Ectodermal cell (in vitro differentiated cells): ENCODE measurements around the gene NUDT19.
"Not testable (repeated sequence)": the region's sequence is repeated elsewhere in the genome, so short reads cannot be mapped to it uniquely, and the experiment has no call there.

Source experiments
- H3K27ac ChIP-seq: 2 replicates; pipeline ENCODE4 v1.7.0; 2013; ENCODE audit warnings: mild to moderate bottlenecking, low read depth, low read length; ENCODE audit not compliant: insufficient read depth, poor library complexity, severe bottlenecking
- H3K27me3 ChIP-seq: 2 replicates; pipeline ENCODE4 v1.7.0; 2013; ENCODE audit warnings: mild to moderate bottlenecking, low read length; ENCODE audit not compliant: insufficient read depth, control insufficient read depth, poor library complexity, severe bottlenecking
- H3K36me3 ChIP-seq: one replicate; pipeline ENCODE4 v1.7.0; 2013; ENCODE audit warnings: low read length; ENCODE audit not compliant: control insufficient read depth, insufficient read depth
- H3K4me1 ChIP-seq: one replicate; pipeline ENCODE4 v1.7.0; 2013; ENCODE audit warnings: low read length; ENCODE audit not compliant: control insufficient read depth, insufficient read depth
- H3K4me3 ChIP-seq: 2 replicates; pipeline ENCODE4 v1.7.0; 2013; ENCODE audit warnings: low read depth, low read length, control low read depth; ENCODE audit not compliant: insufficient read depth
- H3K9me3 ChIP-seq: 2 replicates; pipeline ENCODE4 v1.7.0; 2013; ENCODE audit warnings: mild to moderate bottlenecking, low read length, moderate library complexity; ENCODE audit not compliant: control insufficient read depth
- WGBS, 2 experiments: methylation state at CpG; one replicate each; pipeline ENCODE4 v1.1.7; 2013; ENCODE audit warnings: missing lambda C conversion rate in 2 of 2; 5-methylcytosine and 5-hydroxymethylcytosine counted together

Gene NUDT19

GRCh38 chr19:32720936-32721250 is 29.3 kb downstream of the NUDT19 start:
- 96 to 97% methylated on average over 22 of the region's 22 CpGs for WGBS, 2 experiments
- Histone ChIP-seq H3K4me3 (no peak overlapping the region), H3K9me3 (no peaks in the 10 kb centered on the region), H3K4me1 (no peaks in the 10 kb centered on the region), H3K27ac (no peak overlapping the region), H3K27me3 (no peaks in the 10 kb centered on the region), H3K36me3 (no peaks in the 10 kb centered on the region)

- no peak overlapping the region for H3K4me3 ChIP-seq
- no peaks in the 10 kb centered on the region for H3K27me3 ChIP-seq
- H3K36me3 ChIP-seq = no peaks in the 10 kb centered on the region
- H3K4me1 ChIP-seq = no peaks in the 10 kb centered on the region
- H3K27ac ChIP-seq = no peak overlapping the region
- WGBS, 2 experiments = 87 to 95% methylated on average over 4 of the region's 4 CpGs
- H3K9me3 ChIP-seq = no peaks in the 10 kb centered on the region
Observed at GRCh38 chr19:32735936-32736335, 44.3 kb downstream of the NUDT19 start.

GRCh38 chr19:32743021-32743420 is 51.4 kb downstream of the NUDT19 start:
- Histone ChIP-seq H3K4me1 (peaks cover 8% of the 10 kb centered on the region), H3K4me3 (no peak overlapping the region), H3K36me3 (no peaks in the 10 kb centered on the region), H3K27ac (no peak overlapping the region), H3K9me3 (no peaks in the 10 kb centered on the region), H3K27me3 (no peaks in the 10 kb centered on the region)
- WGBS, 2 experiments = 94 to 96% methylated on average over 9 of the region's 9 CpGs

GRCh38 chr19:32743447-32743846 is 51.8 kb downstream of the NUDT19 start:
- H3K27ac ChIP-seq = no peak overlapping the region
- 89 to 91% methylated on average over 4 of the region's 4 CpGs for WGBS, 2 experiments

GRCh38 chr19:32744555-32745325 is 53.1 kb downstream of the NUDT19 start:
- WGBS, 2 experiments = 93 to 94% methylated on average over 18 of the region's 18 CpGs
- Histone ChIP-seq H3K4me3 (no peak overlapping the region), H3K27me3 (no peaks in the 10 kb centered on the region), H3K9me3 (no peaks in the 10 kb centered on the region), H3K36me3 (no peaks in the 10 kb centered on the region), H3K4me1 (peaks cover 8% of the 10 kb centered on the region), H3K27ac (no peak overlapping the region)

More at GRCh38 chr19:32743447-32743846, 51.8 kb downstream of the NUDT19 start:
- H3K4me1 ChIP-seq = peaks cover 8% of the 10 kb centered on the region
- H3K36me3 ChIP-seq = no peaks in the 10 kb centered on the region
- no peak overlapping the region for H3K4me3 ChIP-seq
- H3K27me3 ChIP-seq = no peaks in the 10 kb centered on the region
- no peaks in the 10 kb centered on the region for H3K9me3 ChIP-seq

GRCh38 chr19:32745594-32746251 is 54.1 kb downstream of the NUDT19 start:
- not testable (repeated sequence) for H3K27me3 ChIP-seq, H3K9me3 ChIP-seq, H3K36me3 ChIP-seq, H3K27ac ChIP-seq, H3K4me3 ChIP-seq, H3K4me1 ChIP-seq
- WGBS, 2 experiments = 90 to 92% methylated on average over 2 of the region's 2 CpGs

GRCh38 chr19:32746631-32747196 is 55.1 kb downstream of the NUDT19 start:
- not testable (repeated sequence) for H3K27ac ChIP-seq, H3K9me3 ChIP-seq

GRCh38 chr19:32748497-32748896 is 56.9 kb downstream of the NUDT19 start:
- Histone ChIP-seq H3K4me1 (peaks cover 8% of the 10 kb centered on the region), H3K4me3 (no peak overlapping the region), H3K9me3 (no peaks in the 10 kb centered on the region), H3K27ac (no peak overlapping the region), H3K27me3 (no peaks in the 10 kb centered on the region), H3K36me3 (no peaks in the 10 kb centered on the region)
- WGBS, 2 experiments = 64 to 75% methylated on average over 5 of the region's 5 CpGs

More at GRCh38 chr19:32746631-32747196, 55.1 kb downstream of the NUDT19 start:
- not testable (repeated sequence) for H3K4me1 ChIP-seq, H3K36me3 ChIP-seq, H3K4me3 ChIP-seq, H3K27me3 ChIP-seq
- WGBS, 2 experiments = 68 to 71% methylated on average over 2 of the region's 2 CpGs

GRCh38 chr19:32748948-32749347 is 57.3 kb downstream of the NUDT19 start:
- 73 to 77% methylated on average over 3 of the region's 3 CpGs for WGBS, 2 experiments
- Histone ChIP-seq H3K4me3 (no peak overlapping the region), H3K27ac (no peak overlapping the region), H3K36me3 (no peaks in the 10 kb centered on the region), H3K27me3 (no peaks in the 10 kb centered on the region), H3K9me3 (no peaks in the 10 kb centered on the region), H3K4me1 (peaks cover 8% of the 10 kb centered on the region)

GRCh38 chr19:32749361-32749760 is 57.7 kb downstream of the NUDT19 start:
- Histone ChIP-seq H3K9me3 (no peaks in the 10 kb centered on the region), H3K36me3 (no peaks in the 10 kb centered on the region), H3K4me1 (peaks cover 8% of the 10 kb centered on the region), H3K27me3 (no peaks in the 10 kb centered on the region), H3K27ac (no peak overlapping the region), H3K4me3 (no peak overlapping the region)
- WGBS, 2 experiments = 94 to 96% methylated on average over 5 to 6 of the region's 6 CpGs
